HepG2 (cell line): ENCODE results near the gene PCBP1.
"Not testable (repeated sequence)": the region's sequence is repeated elsewhere in the genome, so short reads cannot be mapped to it uniquely, and the experiment has no call there.

Experiments
- TCF7L2 ChIP-seq: IDR thresholded peaks from 2 replicates; pipeline ENCODE4 v1.6.1; 2011; ENCODE audit warnings: mild to moderate bottlenecking, low read depth, low read length, moderate library complexity
- YY1 ChIP-seq: IDR thresholded peaks from 2 replicates; pipeline ENCODE4 v1.6.1; 2011; ENCODE audit warnings: low read length, low read depth, moderate library complexity, mild to moderate bottlenecking; ENCODE audit not compliant: insufficient read depth, insufficient replicate concordance
- ZNF101 ChIP-seq: sonication (generic); formaldehyde crosslinking; IDR thresholded peaks from 2 replicates; pipeline ENCODE4 v1.4.0; 2020; ENCODE audit warnings: mild to moderate bottlenecking, low read depth, missing genetic modification reagents, borderline replicate concordance
- TF ChIP-seq, protein P1 (sequence below): sonication (generic); formaldehyde crosslinking; IDR thresholded peaks from 2 replicates; pipeline ENCODE4 v1.5.0; 2020; ENCODE audit warnings: mild to moderate bottlenecking, missing genetic modification reagents, moderate library complexity

GRCh38 chr2:70106138-70106537, 18.9 kb downstream of the PCBP1 start:
- TF ChIP-seq, protein P1, sequence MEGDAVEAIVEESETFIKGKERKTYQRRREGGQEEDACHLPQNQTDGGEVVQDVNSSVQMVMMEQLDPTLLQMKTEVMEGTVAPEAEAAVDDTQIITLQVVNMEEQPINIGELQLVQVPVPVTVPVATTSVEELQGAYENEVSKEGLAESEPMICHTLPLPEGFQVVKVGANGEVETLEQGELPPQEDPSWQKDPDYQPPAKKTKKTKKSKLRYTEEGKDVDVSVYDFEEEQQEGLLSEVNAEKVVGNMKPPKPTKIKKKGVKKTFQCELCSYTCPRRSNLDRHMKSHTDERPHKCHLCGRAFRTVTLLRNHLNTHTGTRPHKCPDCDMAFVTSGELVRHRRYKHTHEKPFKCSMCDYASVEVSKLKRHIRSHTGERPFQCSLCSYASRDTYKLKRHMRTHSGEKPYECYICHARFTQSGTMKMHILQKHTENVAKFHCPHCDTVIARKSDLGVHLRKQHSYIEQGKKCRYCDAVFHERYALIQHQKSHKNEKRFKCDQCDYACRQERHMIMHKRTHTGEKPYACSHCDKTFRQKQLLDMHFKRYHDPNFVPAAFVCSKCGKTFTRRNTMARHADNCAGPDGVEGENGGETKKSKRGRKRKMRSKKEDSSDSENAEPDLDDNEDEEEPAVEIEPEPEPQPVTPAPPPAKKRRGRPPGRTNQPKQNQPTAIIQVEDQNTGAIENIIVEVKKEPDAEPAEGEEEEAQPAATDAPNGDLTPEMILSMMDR, result not testable (repeated sequence)
- not testable (repeated sequence) for TF ChIP-seq TCF7L2; YY1; ZNF101 (CRISPR knock-in tag)
